Effector memory CD4-positive, alpha-beta T cell (primary cell): Measurements from ENCODE around the gene RS1.

Experiments used
- DNase-seq, 3 donors: peaks; one replicate each; pipeline ENCODE4 v3.0.0-alpha.2; 2020
- H3K27ac ChIP-seq: 2 replicates; pipeline ENCODE4 v1.7.0; 2013; ENCODE audit warnings: mild to moderate bottlenecking, low read length, moderate library complexity; ENCODE audit not compliant: insufficient read depth, poor library complexity, severe bottlenecking
- H3K27me3 ChIP-seq: replicated peaks from 2 replicates; pipeline ENCODE4 v1.7.0; 2013; ENCODE audit warnings: mild to moderate bottlenecking, low read length; ENCODE audit not compliant: insufficient read depth, control insufficient read depth, poor library complexity, severe bottlenecking
- H3K36me3 ChIP-seq: 2 replicates; pipeline ENCODE4 v1.7.0; 2013; ENCODE audit warnings: mild to moderate bottlenecking, low read length, moderate library complexity; ENCODE audit not compliant: control insufficient read depth, insufficient read depth
- H3K4me1 ChIP-seq: 2 replicates; pipeline ENCODE4 v1.7.0; 2013; ENCODE audit warnings: low read length, mild to moderate bottlenecking; ENCODE audit not compliant: control insufficient read depth, insufficient read depth, poor library complexity, severe bottlenecking
- H3K4me3 ChIP-seq: 2 replicates; pipeline ENCODE4 v1.7.0; 2013; ENCODE audit warnings: low read length, low read depth, mild to moderate bottlenecking; ENCODE audit not compliant: insufficient read depth, poor library complexity, severe bottlenecking
- H3K9me3 ChIP-seq: 2 replicates; pipeline ENCODE4 v1.7.0; 2013; ENCODE audit warnings: mild to moderate bottlenecking, low read length, moderate library complexity; ENCODE audit not compliant: control insufficient read depth

RS1 gene

GRCh38 chrX:18643243-18643642 is 28.7 kb downstream of the RS1 start:
- Histone ChIP-seq H3K27ac (no peak overlapping the region), H3K9me3 (no peaks in the 10 kb centered on the region), H3K36me3 (no peaks in the 10 kb centered on the region), H3K4me3 (no peak overlapping the region), H3K27me3 (no peaks in the 10 kb centered on the region), H3K4me1 (no peaks in the 10 kb centered on the region)
- DNase-seq, result no peak

GRCh38 chrX:18640686-18641085 is 31.2 kb downstream of the RS1 start:
- no peak for DNase-seq
- Histone ChIP-seq H3K4me1 (no peaks in the 10 kb centered on the region), H3K27ac (no peak overlapping the region), H3K9me3 (no peaks in the 10 kb centered on the region), H3K27me3 (no peaks in the 10 kb centered on the region), H3K4me3 (no peak overlapping the region), H3K36me3 (no peaks in the 10 kb centered on the region)

- Histone ChIP-seq H3K27me3 (no peaks in the 10 kb centered on the region), H3K4me3 (no peak overlapping the region), H3K27ac (no peak overlapping the region), H3K9me3 (no peaks in the 10 kb centered on the region), H3K36me3 (no peaks in the 10 kb centered on the region), H3K4me1 (no peaks in the 10 kb centered on the region)
- no peak for DNase-seq
Observed at GRCh38 chrX:18639280-18639679, 32.6 kb downstream of the RS1 start.

- DNase-seq, result no peak
- Histone ChIP-seq H3K9me3 (no peaks in the 10 kb centered on the region), H3K4me3 (no peak overlapping the region)
Observed at GRCh38 chrX:18638398-18638797, 33.5 kb downstream of the RS1 start.

GRCh38 chrX:18630934-18631333 is 41.0 kb downstream of the RS1 start:
- H3K36me3 ChIP-seq, result peaks cover 3% of the 10 kb centered on the region

More at GRCh38 chrX:18638398-18638797, 33.5 kb downstream of the RS1 start:
- no peak overlapping the region for H3K27ac ChIP-seq
- H3K27me3 ChIP-seq, result no peaks in the 10 kb centered on the region
- H3K4me1 ChIP-seq, result no peaks in the 10 kb centered on the region
- H3K36me3 ChIP-seq, result no peaks in the 10 kb centered on the region

GRCh38 chrX:18624599-18624998 is 47.3 kb downstream of the RS1 start:
- peaks cover 3% of the 10 kb centered on the region for H3K36me3 ChIP-seq
- no peak for DNase-seq
- no peak overlapping the region for H3K27ac ChIP-seq
- no peak overlapping the region for H3K4me3 ChIP-seq
- H3K27me3 ChIP-seq, result no peaks in the 10 kb centered on the region
- H3K4me1 ChIP-seq, result no peaks in the 10 kb centered on the region
- no peaks in the 10 kb centered on the region for H3K9me3 ChIP-seq

More at GRCh38 chrX:18630934-18631333, 41.0 kb downstream of the RS1 start:
- Histone ChIP-seq H3K9me3 (no peaks in the 10 kb centered on the region), H3K27me3 (no peaks in the 10 kb centered on the region), H3K4me1 (no peaks in the 10 kb centered on the region), H3K4me3 (no peak overlapping the region), H3K27ac (no peak overlapping the region)
- DNase-seq, result no peak

- Histone ChIP-seq H3K36me3 (no peaks in the 10 kb centered on the region), H3K4me3 (no peak overlapping the region), H3K9me3 (no peaks in the 10 kb centered on the region), H3K27me3 (no peaks in the 10 kb centered on the region), H3K27ac (no peak overlapping the region), H3K4me1 (no peaks in the 10 kb centered on the region)
- no peak for DNase-seq
Observed at GRCh38 chrX:18620349-18620748, 51.6 kb downstream of the RS1 start.

GRCh38 chrX:18619288-18619687 is 52.6 kb downstream of the RS1 start:
- H3K9me3 ChIP-seq, result no peaks in the 10 kb centered on the region
- no peak overlapping the region for H3K4me3 ChIP-seq
- no peak overlapping the region for H3K27ac ChIP-seq
- H3K4me1 ChIP-seq, result no peaks in the 10 kb centered on the region
- no peak for DNase-seq
- H3K27me3 ChIP-seq, result no peaks in the 10 kb centered on the region
- H3K36me3 ChIP-seq, result no peaks in the 10 kb centered on the region

GRCh38 chrX:18617407-18617750 is 54.5 kb downstream of the RS1 start:
- H3K27me3 ChIP-seq, result no peaks in the 10 kb centered on the region
- no peak overlapping the region for H3K4me3 ChIP-seq
- no peak for DNase-seq
- no peaks in the 10 kb centered on the region for H3K4me1 ChIP-seq
- H3K36me3 ChIP-seq, result no peaks in the 10 kb centered on the region
- no peak overlapping the region for H3K27ac ChIP-seq
- no peaks in the 10 kb centered on the region for H3K9me3 ChIP-seq

- no peaks in the 10 kb centered on the region for H3K9me3 ChIP-seq
Observed at GRCh38 chrX:18616688-18617406, 55.1 kb downstream of the RS1 start.

More at GRCh38 chrX:18616688-18617406, 55.1 kb downstream of the RS1 start:
- no peaks in the 10 kb centered on the region for H3K27me3 ChIP-seq
- no peaks in the 10 kb centered on the region for H3K36me3 ChIP-seq
- DNase-seq, result no peak
- no peaks in the 10 kb centered on the region for H3K4me1 ChIP-seq
- H3K4me3 ChIP-seq, result no peak overlapping the region
- no peak overlapping the region for H3K27ac ChIP-seq
